ENCODE measurements around the gene PAM16.

The PAM16 gene

GRCh38 chr16:4386451-4386805, 35.3 kb upstream of the PAM16 start:
- Histone ChIP-seq H3K4me3 (ENCODE audit: insufficient read length, low read depth) (no peak overlapping the region), H3K27me3 (ENCODE audit: insufficient read depth, insufficient read length) (no peaks in the 10 kb centered on the region), H3K4me1 (ENCODE audit: insufficient read depth, insufficient read length) (peaks cover 56% of the 10 kb centered on the region), H3K36me3 (ENCODE audit: insufficient read depth, insufficient read length, low read length) (peaks cover 50% of the 10 kb centered on the region), H3K9me3 (ENCODE audit: insufficient read depth, low read length) (no peaks in the 10 kb centered on the region), H3K9ac (ENCODE audit: insufficient read length, low read depth) (no peak overlapping the region)
- no peak for DNase-seq (ENCODE audit: low read depth, low spot score)
- TF ChIP-seq YY1 (IDR thresholded peaks at IDR 0.05; ENCODE audit: insufficient read depth, insufficient read length) (no peak), SUZ12 (IDR thresholded peaks at IDR 0.05; ENCODE audit: extremely low read depth, insufficient read depth, insufficient read length) (no peak), ZNF274 (IDR thresholded peaks at IDR 0.05; ENCODE audit: low read depth, low read length) (no peak)

GRCh38 chr16:4385789-4386450, 34.8 kb upstream of the PAM16 start:
- Histone ChIP-seq H3K4me3 (ENCODE audit: insufficient read length, low read depth) (no peak overlapping the region), H3K36me3 (ENCODE audit: insufficient read depth, insufficient read length, low read length) (peaks cover 55% of the 10 kb centered on the region), H3K4me1 (ENCODE audit: insufficient read depth, insufficient read length) (peaks cover 53% of the 10 kb centered on the region), H3K9me3 (ENCODE audit: insufficient read depth, low read length) (no peaks in the 10 kb centered on the region), H3K9ac (ENCODE audit: insufficient read length, low read depth) (no peak overlapping the region), H3K27me3 (ENCODE audit: insufficient read depth, insufficient read length) (no peaks in the 10 kb centered on the region)
- DNase-seq (ENCODE audit: low read depth, low spot score) = no peak
- no peak for TF ChIP-seq YY1 (IDR thresholded peaks at IDR 0.05; ENCODE audit: insufficient read depth, insufficient read length)
- no peak for TF ChIP-seq SUZ12 (IDR thresholded peaks at IDR 0.05; ENCODE audit: extremely low read depth, insufficient read depth, insufficient read length)
- TF ChIP-seq ZNF274 (IDR thresholded peaks at IDR 0.05; ENCODE audit: low read depth, low read length) = no peak

GRCh38 chr16:4385066-4385788, 34.1 kb upstream of the PAM16 start:
- no peak for TF ChIP-seq YY1 (IDR thresholded peaks at IDR 0.05; ENCODE audit: insufficient read depth, insufficient read length)
- Histone ChIP-seq H3K4me3 (ENCODE audit: insufficient read length, low read depth) (no peak overlapping the region), H3K9ac (ENCODE audit: insufficient read length, low read depth) (peak overlapping the region; percentile 21), H3K27me3 (ENCODE audit: insufficient read depth, insufficient read length) (no peaks in the 10 kb centered on the region), H3K9me3 (ENCODE audit: insufficient read depth, low read length) (no peaks in the 10 kb centered on the region), H3K4me1 (ENCODE audit: insufficient read depth, insufficient read length) (peaks cover 50% of the 10 kb centered on the region), H3K36me3 (ENCODE audit: insufficient read depth, insufficient read length, low read length) (peaks cover 62% of the 10 kb centered on the region)
- no peak for DNase-seq (ENCODE audit: low read depth, low spot score)

GRCh38 chr16:4384509-4384942, 33.4 kb upstream of the PAM16 start:
- H3K4me3 ChIP-seq (ENCODE audit: insufficient read length, low read depth) = no peak overlapping the region
- DNase-seq (ENCODE audit: low read depth, low spot score) = no peak
- TF ChIP-seq SUZ12 (IDR thresholded peaks at IDR 0.05; ENCODE audit: extremely low read depth, insufficient read depth, insufficient read length) = no peak
- no peak for TF ChIP-seq YY1 (IDR thresholded peaks at IDR 0.05; ENCODE audit: insufficient read depth, insufficient read length)
- TF ChIP-seq ZNF274 (IDR thresholded peaks at IDR 0.05; ENCODE audit: low read depth, low read length) = no peak
- no peak overlapping the region for H3K9ac ChIP-seq (ENCODE audit: insufficient read length, low read depth)
- H3K4me1 ChIP-seq (ENCODE audit: insufficient read depth, insufficient read length) = peaks cover 44% of the 10 kb centered on the region
- H3K9me3 ChIP-seq (ENCODE audit: insufficient read depth, low read length) = no peaks in the 10 kb centered on the region
- H3K27me3 ChIP-seq (ENCODE audit: insufficient read depth, insufficient read length) = no peaks in the 10 kb centered on the region
- H3K36me3 ChIP-seq (ENCODE audit: insufficient read depth, insufficient read length, low read length) = peaks cover 62% of the 10 kb centered on the region

- peaks cover 68% of the 10 kb centered on the region for H3K36me3 ChIP-seq (ENCODE audit: insufficient read depth, insufficient read length, low read length)
These were observed 32.7 kb upstream of the PAM16 start for GRCh38 chr16:4383591-4384444.

GRCh38 chr16:4382795-4383357, 31.8 kb upstream of the PAM16 start:
- TF ChIP-seq SUZ12 (IDR thresholded peaks at IDR 0.05; ENCODE audit: extremely low read depth, insufficient read depth, insufficient read length) = no peak
- no peak for TF ChIP-seq YY1 (IDR thresholded peaks at IDR 0.05; ENCODE audit: insufficient read depth, insufficient read length)
- TF ChIP-seq ZNF274 (IDR thresholded peaks at IDR 0.05; ENCODE audit: low read depth, low read length) = no peak
- Histone ChIP-seq H3K9ac (ENCODE audit: insufficient read length, low read depth) (no peak overlapping the region), H3K4me3 (ENCODE audit: insufficient read length, low read depth) (no peak overlapping the region), H3K4me1 (ENCODE audit: insufficient read depth, insufficient read length) (peaks cover 45% of the 10 kb centered on the region), H3K27me3 (ENCODE audit: insufficient read depth, insufficient read length) (no peaks in the 10 kb centered on the region), H3K9me3 (ENCODE audit: insufficient read depth, low read length) (no peaks in the 10 kb centered on the region), H3K36me3 (ENCODE audit: insufficient read depth, insufficient read length, low read length) (peaks cover 73% of the 10 kb centered on the region)
- no peak for DNase-seq (ENCODE audit: low read depth, low spot score)

More at GRCh38 chr16:4383591-4384444, 32.7 kb upstream of the PAM16 start:
- TF ChIP-seq YY1 (IDR thresholded peaks at IDR 0.05; ENCODE audit: insufficient read depth, insufficient read length) = no peak
- TF ChIP-seq SUZ12 (IDR thresholded peaks at IDR 0.05; ENCODE audit: extremely low read depth, insufficient read depth, insufficient read length) = no peak
- no peak for TF ChIP-seq ZNF274 (IDR thresholded peaks at IDR 0.05; ENCODE audit: low read depth, low read length)
- Histone ChIP-seq H3K4me1 (ENCODE audit: insufficient read depth, insufficient read length) (peaks cover 45% of the 10 kb centered on the region), H3K9me3 (ENCODE audit: insufficient read depth, low read length) (no peaks in the 10 kb centered on the region), H3K4me3 (ENCODE audit: insufficient read length, low read depth) (no peak overlapping the region), H3K27me3 (ENCODE audit: insufficient read depth, insufficient read length) (no peaks in the 10 kb centered on the region), H3K9ac (ENCODE audit: insufficient read length, low read depth) (peak overlapping the region; percentile 52)
- DNase-seq (ENCODE audit: low read depth, low spot score) = no peak

Measured in NT2/D1 (cell line).